ENCODE data around the gene CHCHD6. TPM values are rescaled to one million over a fixed set of nuclear protein-coding genes. Genes with fewer than 3 reads are reported as not detected.

The CHCHD6 gene
- total and polyA plus RNA-seq, 2 donors from 2014 or later: 10.7 to 35.2 TPM

DNA sequence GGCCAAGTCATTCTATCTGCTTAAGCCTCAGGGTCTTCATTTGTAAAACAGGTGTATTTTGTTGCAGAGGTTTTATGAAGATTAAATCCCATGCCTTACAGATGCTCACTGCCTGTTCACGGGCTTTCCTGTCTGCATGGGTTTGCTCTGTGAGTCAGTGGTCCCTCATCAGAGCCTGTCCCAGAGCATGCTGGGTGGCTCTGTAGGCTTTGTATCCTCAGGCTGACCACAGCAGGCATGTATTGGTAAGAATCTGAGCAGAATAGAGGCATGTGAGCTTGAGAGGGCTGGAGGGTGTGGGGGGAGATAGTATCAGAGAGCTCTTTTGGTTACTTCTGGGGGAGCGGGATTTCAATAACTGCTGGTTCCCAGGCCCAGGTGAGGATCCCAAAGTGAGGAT lies 233.5 kb downstream of the CHCHD6 start:
- peaks cover 2% of the 10 kb centered on the region for H3K27me3 ChIP-seq (ENCODE audit: control insufficient read depth, insufficient read depth, low read length)
- no peaks in the 10 kb centered on the region for H3K9me3 ChIP-seq (ENCODE audit: control insufficient read depth in 2 of 3, insufficient read depth in 1 of 3, low read length in 3 of 3)
- TF ChIP-seq, protein P1, sequence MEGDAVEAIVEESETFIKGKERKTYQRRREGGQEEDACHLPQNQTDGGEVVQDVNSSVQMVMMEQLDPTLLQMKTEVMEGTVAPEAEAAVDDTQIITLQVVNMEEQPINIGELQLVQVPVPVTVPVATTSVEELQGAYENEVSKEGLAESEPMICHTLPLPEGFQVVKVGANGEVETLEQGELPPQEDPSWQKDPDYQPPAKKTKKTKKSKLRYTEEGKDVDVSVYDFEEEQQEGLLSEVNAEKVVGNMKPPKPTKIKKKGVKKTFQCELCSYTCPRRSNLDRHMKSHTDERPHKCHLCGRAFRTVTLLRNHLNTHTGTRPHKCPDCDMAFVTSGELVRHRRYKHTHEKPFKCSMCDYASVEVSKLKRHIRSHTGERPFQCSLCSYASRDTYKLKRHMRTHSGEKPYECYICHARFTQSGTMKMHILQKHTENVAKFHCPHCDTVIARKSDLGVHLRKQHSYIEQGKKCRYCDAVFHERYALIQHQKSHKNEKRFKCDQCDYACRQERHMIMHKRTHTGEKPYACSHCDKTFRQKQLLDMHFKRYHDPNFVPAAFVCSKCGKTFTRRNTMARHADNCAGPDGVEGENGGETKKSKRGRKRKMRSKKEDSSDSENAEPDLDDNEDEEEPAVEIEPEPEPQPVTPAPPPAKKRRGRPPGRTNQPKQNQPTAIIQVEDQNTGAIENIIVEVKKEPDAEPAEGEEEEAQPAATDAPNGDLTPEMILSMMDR (IDR thresholded peaks at IDR 0.05; ENCODE audit: borderline replicate concordance, extremely low read depth, insufficient read depth): no peak
- H3K4me3 ChIP-seq (ENCODE audit: low read length in 3 of 3): no peak overlapping the region
- peaks cover 0 to 8% (median 0%) of the 10 kb centered on the region in 3 donors for H3K4me1 ChIP-seq (ENCODE audit: control insufficient read depth in 2 of 3, insufficient read depth in 2 of 3, low read depth in 1 of 3, low read length in 3 of 3)
- DNase-seq: no peak
- intact Hi-C loops (cut with DNase I): no loop called here
- H3K9ac ChIP-seq (ENCODE audit: low read length in 3 of 3): no peak overlapping the region
- FAIRE-seq: no peak
- H3K27ac ChIP-seq (ENCODE audit: low read depth in 2 of 2, low read length in 2 of 2): no peak overlapping the region
- H3K36me3 ChIP-seq (ENCODE audit: control insufficient read depth in 2 of 3, insufficient read depth in 3 of 3, low read length in 3 of 3): no peaks in the 10 kb centered on the region

DNA sequence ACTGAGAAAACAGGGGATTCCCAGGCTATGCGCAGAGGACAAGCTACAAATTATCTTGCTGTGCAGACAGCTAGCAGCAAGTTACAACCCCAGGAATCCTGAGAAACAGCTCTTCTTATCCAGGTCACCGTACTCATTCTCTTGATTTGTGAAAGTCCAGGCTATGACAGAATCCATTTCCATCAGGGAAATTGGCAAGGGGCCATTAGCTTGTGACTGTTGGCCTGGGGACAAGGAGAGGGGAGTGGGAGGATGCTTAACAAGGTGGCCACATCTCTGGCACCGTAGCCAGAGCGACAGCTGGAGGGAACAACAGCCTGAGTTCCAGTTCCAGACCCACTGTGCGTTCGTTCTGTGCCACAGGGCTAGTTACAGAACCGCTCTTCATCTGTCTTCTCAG lies 233.9 kb downstream of the CHCHD6 start:
- Histone ChIP-seq H3K9me3 (ENCODE audit: control insufficient read depth in 2 of 3, insufficient read depth in 1 of 3, low read length in 3 of 3) (no peaks in the 10 kb centered on the region), H3K27ac (ENCODE audit: low read depth in 2 of 2, low read length in 2 of 2) (no peak overlapping the region), H3K9ac (ENCODE audit: low read length in 3 of 3) (no peak overlapping the region), H3K4me3 (ENCODE audit: low read length in 3 of 3) (no peak overlapping the region), H3K4me1 (ENCODE audit: control insufficient read depth in 2 of 3, insufficient read depth in 2 of 3, low read depth in 1 of 3, low read length in 3 of 3) (peaks cover 0 to 6% (median 0%) of the 10 kb centered on the region in 3 donors), H3K27me3 (ENCODE audit: control insufficient read depth, insufficient read depth, low read length) (peaks cover 2% of the 10 kb centered on the region), H3K36me3 (ENCODE audit: control insufficient read depth in 2 of 3, insufficient read depth in 3 of 3, low read length in 3 of 3) (no peaks in the 10 kb centered on the region)
- TF ChIP-seq, protein P1 (IDR thresholded peaks at IDR 0.05; ENCODE audit: borderline replicate concordance, extremely low read depth, insufficient read depth): no peak
- FAIRE-seq (no peak), DNase-seq (peak in 1 of 5 donors; percentile 34)
- intact Hi-C loops (cut with DNase I): no loop called here

DNA sequence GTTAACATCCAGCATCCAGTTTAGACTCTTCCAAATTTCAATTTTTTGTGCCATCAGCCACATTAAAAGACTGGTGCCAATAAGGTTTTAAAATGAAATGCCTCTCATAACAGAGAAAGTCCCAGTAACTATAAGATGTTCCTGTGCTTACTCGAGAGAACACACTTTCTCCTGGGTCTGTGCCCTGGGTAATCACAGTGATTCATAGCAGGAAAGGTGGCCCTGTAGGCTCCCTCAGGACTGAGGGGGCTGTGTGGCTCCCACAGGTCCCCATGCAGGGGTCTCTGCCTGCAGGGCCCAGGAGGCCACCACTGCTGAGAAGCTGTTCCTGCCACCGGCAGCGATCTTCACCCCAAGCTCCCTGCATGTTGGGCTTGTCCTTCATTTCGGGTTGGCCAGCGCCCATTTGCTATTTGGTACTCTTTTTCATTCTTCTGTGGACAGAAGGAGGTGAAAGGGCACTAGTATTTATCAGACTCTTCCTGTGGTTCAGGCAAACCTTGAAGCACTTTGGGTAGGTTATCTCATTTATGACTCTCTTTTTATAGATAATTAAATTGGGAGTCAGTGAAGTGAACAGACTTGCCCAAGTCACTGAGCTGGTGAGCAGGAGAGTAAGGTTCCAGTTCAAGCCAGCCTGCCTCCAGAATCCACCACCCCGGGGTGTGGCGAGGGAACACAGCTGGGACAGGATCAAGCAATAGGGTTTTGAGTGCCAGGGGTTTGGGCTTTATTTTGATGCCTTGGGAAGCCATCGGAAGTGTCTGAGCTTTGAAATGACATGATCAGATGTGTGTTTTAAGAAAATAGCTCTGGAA lies 234.7 kb downstream of the CHCHD6 start:
- TF ChIP-seq, protein P1 (IDR thresholded peaks at IDR 0.05; ENCODE audit: borderline replicate concordance, extremely low read depth, insufficient read depth): no peak
- Histone ChIP-seq H3K9ac (ENCODE audit: low read length in 3 of 3) (no peak overlapping the region), H3K27me3 (ENCODE audit: control insufficient read depth, insufficient read depth, low read length) (peaks cover 2% of the 10 kb centered on the region), H3K4me3 (ENCODE audit: low read length in 3 of 3) (no peak overlapping the region), H3K4me1 (ENCODE audit: control insufficient read depth in 2 of 3, insufficient read depth in 2 of 3, low read depth in 1 of 3, low read length in 3 of 3) (peaks cover 0 to 6% (median 0%) of the 10 kb centered on the region in 3 donors), H3K36me3 (ENCODE audit: control insufficient read depth in 2 of 3, insufficient read depth in 3 of 3, low read length in 3 of 3) (no peaks in the 10 kb centered on the region), H3K9me3 (ENCODE audit: control insufficient read depth in 2 of 3, insufficient read depth in 1 of 3, low read length in 3 of 3) (no peaks in the 10 kb centered on the region), H3K27ac (ENCODE audit: low read depth in 2 of 2, low read length in 2 of 2) (no peak overlapping the region)
- no peak for DNase-seq
- no peak for FAIRE-seq
- intact Hi-C loops (cut with DNase I): no loop called here

All from kidney (tissue), 14 donors.